HG03045 (cell line): ENCODE results near the gene ANKLE1.
A peak's percentile ranks its signal among the peaks of the same experiment; 100 is the strongest.
"Not testable (repeated sequence)": the region's sequence is repeated elsewhere in the genome, so short reads cannot be mapped to it uniquely, and the experiment has no call there.

Experiments
- ATAC-seq: cut with Tn5 transposase; IDR thresholded peaks from one replicate; pipeline ENCODE4 v1.9.1; 2021; ENCODE audit warnings: mild to moderate bottlenecking, moderate library complexity; ENCODE audit not compliant: unreplicated experiment

The ANKLE1 gene

DNA sequence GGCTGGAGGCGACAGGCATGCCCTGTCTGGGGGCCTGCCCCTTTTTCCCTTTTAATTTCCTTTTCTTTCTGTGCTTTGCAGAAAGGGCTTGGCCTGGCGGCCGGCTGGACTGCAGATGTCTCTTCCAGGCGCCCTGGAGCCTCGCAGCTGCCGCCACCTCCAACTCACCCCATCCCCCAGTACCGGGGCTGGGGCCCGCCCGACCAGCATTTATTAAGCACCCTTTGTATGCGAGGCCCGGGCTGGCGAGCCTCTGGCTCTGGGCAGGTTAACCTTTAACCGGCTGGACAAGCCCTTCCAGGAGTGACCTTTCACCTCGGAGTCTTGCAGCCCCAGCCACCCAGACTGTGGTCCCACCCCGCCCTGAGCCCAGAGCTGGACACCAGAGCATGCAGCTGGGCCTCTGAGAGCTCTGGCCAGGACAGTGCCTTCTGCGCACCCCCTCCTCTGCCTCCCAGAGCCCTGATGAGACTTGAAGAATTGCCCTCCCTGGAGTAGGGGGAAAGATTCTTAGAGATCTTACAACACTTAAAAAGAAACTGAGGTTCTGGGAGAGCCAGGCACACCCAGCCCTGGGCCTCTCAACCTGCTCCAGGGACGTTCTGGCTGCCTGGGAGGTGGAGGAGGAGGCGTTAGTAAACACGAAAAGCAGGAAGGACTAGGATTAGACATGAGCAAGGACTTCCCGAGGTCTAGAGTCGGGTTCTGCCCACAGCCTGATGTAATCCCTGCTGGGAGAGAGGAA lies 34.8 kb upstream of the ANKLE1 start:
- peak; percentile 6 for ATAC-seq

DNA sequence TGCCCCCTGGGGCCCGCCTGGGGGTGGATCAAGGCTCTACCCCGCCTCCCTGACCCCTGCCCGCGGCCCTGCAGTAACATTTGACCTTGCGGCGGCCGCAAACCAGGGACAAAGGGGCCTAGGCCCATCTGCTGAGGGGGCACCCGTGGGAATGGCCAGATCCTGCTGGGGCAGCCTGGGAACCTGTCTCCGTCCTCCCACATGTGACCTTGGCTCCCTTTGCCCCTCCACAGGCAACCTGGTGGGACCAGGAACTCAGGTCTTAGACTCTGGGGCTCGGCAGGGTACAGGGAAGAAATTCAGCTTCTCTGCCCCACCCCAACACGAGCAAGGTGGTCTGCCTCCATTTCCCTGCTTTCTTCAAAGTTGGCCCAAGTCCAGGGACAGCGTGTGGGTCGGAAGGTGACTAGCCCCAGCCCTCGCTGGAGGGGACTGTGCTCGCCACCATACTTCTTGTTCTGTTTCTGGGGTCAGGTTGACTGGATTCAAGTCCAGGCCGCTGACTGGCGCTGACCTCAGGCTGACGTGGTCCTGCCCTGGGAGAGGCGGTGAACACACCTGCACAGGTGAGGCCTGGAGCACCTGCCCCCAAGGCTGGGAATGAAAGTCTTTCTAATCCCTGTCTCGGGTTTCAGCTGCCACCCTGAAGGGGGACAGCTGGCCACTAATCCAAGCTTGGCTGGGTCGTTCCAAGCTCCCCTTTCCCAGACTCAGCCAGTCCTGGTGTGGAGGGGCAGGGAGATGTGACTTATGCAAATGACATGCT lies 33.5 kb upstream of the ANKLE1 start:
- ATAC-seq = no peak

DNA sequence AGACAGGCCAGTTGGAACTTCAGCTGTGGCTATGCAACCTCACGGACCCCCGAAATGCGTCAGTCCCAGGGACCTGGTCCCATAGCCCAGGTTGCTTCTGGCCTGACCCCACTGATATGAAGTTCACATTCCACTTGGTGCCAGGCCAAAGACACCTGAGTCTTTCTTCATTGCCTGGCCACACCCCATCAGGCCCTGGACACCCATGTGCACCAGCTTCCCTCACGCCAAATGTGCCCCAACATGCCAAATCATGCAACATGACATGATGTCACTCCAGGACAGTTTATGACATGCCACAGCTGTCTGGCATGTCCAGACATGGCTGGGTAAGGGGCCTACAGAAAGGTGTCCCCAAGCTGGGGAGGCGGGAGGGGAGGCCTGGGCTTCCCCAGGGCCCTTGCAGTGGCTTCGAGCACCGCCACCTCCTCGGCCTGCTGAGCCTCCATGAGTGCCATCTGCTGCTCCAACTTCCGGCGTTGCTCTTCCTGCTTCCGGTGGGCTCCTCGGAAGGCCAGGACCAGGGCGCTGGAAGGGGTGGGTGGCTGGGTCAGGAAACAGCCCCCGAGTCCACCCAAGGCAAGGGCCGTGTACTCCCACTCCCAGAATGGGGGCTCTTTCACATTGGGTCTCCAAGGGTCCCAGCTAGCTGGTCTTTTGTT lies 31.7 kb upstream of the ANKLE1 start:
- ATAC-seq = no peak

GRCh38 chr19:17254636-17255035 lies 27.1 kb upstream of the ANKLE1 start:
- ATAC-seq = no peak

DNA sequence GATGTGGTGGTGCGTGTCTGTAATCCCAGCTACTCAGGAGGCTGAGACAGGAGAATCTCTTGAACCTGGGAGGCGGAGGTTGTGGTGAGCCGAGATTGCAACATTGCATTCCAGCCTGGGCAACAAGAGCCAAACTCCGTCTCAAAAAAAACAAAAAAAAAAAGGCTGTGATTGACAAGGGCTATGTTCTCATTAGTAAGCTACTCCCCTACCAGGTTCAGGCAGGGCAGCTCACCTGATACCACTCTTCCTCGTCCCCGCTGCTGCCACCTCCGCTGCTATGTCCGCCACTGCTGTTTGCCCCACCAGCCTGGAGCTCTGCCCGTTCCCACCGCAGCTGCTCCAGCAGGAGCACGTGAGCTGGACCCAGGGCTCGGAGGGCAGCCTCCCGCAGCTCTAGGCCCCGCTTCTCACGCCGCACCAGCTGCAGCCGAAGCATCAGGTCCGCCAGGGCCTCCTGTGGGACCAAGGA lies 26.5 kb upstream of the ANKLE1 start:
- ATAC-seq = no peak

- ATAC-seq = no peak
These were observed 25.6 kb upstream of the ANKLE1 start for GRCh38 chr19:17256130-17256529.

DNA sequence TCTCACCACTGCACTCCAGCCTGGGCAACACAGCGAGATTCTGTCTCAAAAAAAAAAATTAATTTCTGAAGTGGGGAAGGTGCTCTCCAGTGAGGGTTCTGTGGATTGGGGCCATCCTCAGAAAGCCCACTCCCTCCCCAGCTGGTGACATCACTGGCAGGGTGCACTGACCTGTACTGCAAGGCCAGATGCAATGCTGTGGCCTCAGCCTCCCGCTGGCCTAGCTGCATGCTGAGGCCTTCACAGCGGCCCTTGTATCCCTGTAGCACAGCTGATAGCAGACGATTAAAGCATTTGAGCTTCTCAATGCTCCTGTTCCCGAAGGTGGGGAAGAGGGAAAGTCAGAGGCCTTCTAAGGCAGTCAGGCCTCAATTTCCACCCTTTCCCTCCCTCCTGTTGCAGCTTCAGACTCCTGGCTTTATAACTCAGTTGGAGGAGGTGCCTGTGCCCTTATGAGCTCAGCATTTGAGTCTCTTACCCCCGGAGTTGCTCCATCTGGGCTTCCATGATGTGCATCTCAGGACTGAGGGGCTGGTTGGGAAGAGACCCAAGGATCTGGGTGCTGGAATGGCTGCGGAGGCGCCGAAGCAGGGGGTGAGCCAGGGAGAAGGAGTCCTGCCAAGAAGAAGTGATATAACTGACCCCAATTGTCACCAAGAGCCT lies 22.5 kb upstream of the ANKLE1 start:
- no peak for ATAC-seq

GRCh38 chr19:17259934-17260333 lies 21.8 kb upstream of the ANKLE1 start:
- no peak for ATAC-seq

GRCh38 chr19:17260842-17261325 lies 20.8 kb upstream of the ANKLE1 start:
- ATAC-seq = no peak

GRCh38 chr19:17262557-17262956 lies 19.1 kb upstream of the ANKLE1 start:
- no peak for ATAC-seq

DNA sequence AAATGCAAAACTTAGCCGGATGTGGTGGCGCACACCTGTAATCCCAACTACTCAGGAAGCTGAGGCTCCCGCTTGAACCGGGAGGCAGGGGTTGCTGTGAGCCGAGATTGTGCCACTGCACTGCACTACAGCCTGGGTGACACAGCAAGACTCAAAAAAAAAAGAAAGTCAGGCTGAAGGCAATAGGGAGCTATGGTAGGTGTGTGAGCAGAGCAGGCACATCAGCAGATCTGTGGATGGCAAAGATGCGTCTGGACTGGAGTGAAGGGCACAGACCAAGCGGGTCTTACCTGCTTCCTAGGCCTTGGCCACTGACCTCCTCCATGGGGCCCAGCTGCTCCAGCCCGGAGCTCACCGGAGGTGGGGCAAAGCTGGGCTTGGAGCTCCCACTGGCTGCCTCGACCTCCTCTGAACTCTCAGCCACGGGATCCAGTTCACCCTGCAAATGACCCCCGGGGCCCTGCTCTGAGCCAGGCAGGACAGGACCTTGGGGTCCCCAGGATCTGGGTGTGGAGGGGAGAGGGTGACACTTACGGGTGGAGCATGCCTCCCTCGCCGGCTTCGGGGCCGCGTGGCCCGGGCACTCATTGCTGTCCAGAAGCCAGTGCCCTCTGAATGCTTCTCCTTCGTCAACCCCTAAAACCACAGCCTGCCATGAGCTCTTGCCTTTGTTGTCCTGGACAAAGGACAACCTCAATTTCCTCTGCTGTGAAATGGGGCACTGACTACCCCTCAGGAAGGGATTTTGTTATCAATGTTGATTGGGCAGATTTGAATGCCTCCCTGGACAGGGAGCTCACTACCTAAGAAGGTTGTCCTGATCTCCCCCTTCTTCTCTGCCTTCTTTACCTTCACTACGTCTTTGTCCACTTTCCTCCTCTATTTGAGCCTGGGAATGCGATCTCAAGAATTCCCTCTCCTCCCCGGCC lies 17.7 kb upstream of the ANKLE1 start:
- no peak for ATAC-seq

GRCh38 chr19:17264641-17264979 lies 17.1 kb upstream of the ANKLE1 start, which contains the start of gene USHBP1:
TSS of gene USHBP1 (minus strand) at chr19:17264745. CDS start at chr19:17264299, 446 bp downstream.
- ATAC-seq = no peak

DNA sequence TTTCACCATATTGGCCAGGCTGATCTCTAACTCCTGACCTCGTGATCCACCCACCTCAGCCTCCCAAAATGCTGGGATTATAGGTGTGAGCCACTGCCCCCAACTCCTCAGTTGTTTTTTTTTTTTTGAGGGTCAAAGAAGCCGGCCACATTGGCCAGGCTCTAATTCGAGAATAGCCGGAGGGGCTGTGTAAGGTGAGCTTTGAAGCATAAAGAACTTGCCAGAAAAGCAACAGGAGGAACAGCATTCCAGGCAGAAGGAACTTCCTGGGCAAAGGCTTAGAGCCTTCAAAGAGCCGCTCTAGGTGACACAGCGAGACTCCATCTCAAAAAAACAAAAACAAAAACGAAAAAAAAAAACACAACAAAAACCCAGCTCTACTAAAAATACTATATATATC lies 15.7 kb upstream of the ANKLE1 start:
- ATAC-seq = no peak

GRCh38 chr19:17266589-17266974 lies 15.1 kb upstream of the ANKLE1 start:
- ATAC-seq = no peak

DNA sequence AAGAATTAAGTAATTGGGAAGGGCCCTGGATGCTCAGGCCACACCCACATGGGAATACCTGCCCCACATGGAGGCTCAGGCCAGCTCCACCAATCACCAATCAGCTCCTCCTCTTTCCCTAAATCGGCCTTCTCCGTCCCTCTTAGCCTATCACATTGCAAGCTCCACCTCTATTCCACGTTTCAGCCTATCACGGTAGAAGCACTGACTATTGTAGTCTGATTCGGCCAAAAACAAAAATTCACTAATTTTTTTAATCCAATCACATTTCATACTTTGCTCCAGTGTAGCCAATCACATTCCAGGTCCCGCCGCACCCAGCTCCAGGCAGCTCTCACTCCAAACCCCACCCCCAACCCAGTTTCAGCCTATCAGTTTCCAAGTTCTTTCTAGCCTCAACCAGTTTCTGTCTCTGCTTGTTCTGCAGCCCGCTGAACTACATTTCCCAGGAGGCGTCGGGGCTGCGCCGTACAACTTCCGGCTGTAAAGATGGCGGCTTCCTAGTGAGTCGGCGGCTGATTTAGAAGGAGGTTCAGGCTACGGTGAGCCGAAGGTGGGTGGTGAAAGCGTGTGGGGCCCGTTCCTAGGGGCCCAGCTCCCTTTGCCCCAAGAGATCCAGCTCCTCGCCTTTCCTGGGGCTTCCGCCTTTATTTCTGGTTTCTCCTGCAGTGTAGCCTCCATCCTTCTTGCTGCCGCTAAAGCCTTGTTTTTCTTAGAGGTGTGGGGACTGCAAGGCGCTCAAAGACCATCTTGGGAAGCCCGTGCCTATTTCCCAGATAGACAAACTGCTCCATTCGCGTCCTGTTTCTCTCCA lies 14.5 kb upstream of the ANKLE1 start, which contains the start of gene BABAM1:
BABAM1 (plus strand) TSS at position 469 of the 814 bp plus-strand sequence. CDS start 1,364 bp downstream, outside the sequence.
- ATAC-seq = peak; percentile 88

DNA sequence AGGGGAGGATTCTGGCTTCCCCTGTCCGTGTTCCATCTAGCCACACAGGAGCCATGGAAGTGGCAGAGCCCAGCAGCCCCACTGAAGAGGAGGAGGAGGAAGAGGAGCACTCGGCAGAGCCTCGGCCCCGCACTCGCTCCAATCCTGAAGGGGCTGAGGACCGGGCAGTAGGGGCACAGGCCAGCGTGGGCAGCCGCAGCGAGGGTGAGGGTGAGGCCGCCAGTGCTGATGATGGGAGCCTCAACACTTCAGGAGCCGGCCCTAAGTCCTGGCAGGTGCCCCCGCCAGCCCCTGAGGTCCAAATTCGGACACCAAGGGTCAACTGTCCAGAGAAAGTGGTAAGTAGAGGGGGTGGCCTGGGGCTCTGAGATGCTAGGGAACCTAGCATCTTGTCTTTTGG lies 12.9 kb upstream of the ANKLE1 start:
- ATAC-seq = no peak

DNA sequence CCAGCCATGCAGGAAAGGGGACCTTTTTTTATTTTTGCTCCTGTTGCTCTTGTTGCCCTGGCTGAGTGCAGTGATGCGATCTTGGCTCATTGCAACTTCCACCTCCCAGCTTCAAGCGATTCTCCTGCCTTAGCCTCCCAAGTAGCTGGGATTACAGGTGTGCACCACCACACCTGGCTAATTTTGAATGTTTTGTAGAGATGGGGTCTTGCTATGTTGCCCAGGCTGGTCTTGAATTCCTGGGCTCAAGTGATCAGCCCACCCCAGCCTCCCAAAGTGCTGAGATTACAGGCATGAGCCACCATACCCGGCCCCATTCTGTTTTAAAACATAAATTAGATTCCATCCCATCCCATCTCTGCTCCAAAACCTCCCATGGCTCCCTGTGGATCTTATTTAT lies 6.8 kb upstream of the ANKLE1 start:
- not testable (repeated sequence) for ATAC-seq

GRCh38 chr19:17275441-17276175 lies 6.1 kb upstream of the ANKLE1 start:
- no peak for ATAC-seq
